ENCODE results near the gene UVRAG.

DNA sequence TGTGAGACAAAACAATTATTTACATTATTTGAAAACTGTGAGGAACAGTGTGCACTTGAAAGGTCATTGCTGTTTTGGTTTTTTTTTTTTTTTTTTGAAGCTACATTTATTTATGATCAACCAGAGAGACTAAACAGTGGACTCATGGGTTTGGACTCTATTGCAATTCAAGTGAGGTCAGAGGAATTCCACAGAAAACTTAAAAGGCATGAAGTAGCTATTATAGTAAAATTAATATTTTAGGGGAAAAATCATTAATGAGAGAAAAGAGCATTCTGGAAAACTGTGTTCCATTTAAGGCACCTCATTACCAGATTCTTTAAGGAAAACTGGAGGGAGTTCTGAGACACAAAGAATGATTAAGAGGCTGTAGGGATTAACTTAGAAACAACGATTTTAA is 288.4 kb downstream of the UVRAG start:
- TF ChIP-seq, protein P1, sequence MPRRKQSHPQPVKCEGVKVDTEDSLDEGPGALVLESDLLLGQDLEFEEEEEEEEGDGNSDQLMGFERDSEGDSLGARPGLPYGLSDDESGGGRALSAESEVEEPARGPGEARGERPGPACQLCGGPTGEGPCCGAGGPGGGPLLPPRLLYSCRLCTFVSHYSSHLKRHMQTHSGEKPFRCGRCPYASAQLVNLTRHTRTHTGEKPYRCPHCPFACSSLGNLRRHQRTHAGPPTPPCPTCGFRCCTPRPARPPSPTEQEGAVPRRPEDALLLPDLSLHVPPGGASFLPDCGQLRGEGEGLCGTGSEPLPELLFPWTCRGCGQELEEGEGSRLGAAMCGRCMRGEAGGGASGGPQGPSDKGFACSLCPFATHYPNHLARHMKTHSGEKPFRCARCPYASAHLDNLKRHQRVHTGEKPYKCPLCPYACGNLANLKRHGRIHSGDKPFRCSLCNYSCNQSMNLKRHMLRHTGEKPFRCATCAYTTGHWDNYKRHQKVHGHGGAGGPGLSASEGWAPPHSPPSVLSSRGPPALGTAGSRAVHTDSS (CRISPR knock-in tag; conservative IDR thresholded peaks at IDR 0.05) = no peak
- TF ChIP-seq HNF1A (IDR thresholded peaks at IDR 0.05; ENCODE audit: low read depth) (no peak), HNF1A (CRISPR knock-in tag; IDR thresholded peaks at IDR 0.05; ENCODE audit: borderline replicate concordance) (no peak), CTCF (CRISPR knock-in tag; IDR thresholded peaks at IDR 0.05) (no peak), KDM4B (CRISPR knock-in tag; IDR thresholded peaks at IDR 0.05) (no peak), EP300 (IDR thresholded peaks at IDR 0.05; ENCODE audit: low read depth in 2 of 2, low read length in 2 of 2) (no peak), EP300 (CRISPR knock-in tag; IDR thresholded peaks at IDR 0.05; ENCODE audit: borderline replicate concordance) (no peak), KLF15 (CRISPR knock-in tag; IDR thresholded peaks at IDR 0.05; ENCODE audit: borderline replicate concordance) (no peak), HBP1 (CRISPR knock-in tag; IDR thresholded peaks at IDR 0.05; ENCODE audit: low read depth) (no peak), KAT8 (CRISPR knock-in tag; IDR thresholded peaks at IDR 0.05) (no peak)
- TF ChIP-seq, protein P2, sequence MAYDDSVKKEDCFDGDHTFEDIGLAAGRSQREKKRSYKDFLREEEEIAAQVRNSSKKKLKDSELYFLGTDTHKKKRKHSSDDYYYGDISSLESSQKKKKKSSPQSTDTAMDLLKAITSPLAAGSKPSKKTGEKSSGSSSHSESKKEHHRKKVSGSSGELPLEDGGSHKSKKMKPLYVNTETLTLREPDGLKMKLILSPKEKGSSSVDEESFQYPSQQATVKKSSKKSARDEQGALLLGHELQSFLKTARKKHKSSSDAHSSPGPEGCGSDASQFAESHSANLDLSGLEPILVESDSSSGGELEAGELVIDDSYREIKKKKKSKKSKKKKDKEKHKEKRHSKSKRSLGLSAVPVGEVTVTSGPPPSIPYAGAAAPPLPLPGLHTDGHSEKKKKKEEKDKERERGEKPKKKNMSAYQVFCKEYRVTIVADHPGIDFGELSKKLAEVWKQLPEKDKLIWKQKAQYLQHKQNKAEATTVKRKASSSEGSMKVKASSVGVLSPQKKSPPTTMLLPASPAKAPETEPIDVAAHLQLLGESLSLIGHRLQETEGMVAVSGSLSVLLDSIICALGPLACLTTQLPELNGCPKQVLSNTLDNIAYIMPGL (CRISPR knock-in tag; IDR thresholded peaks at IDR 0.05; ENCODE audit: borderline replicate concordance in 1 of 2, low read depth in 1 of 2) = no peak

Measured in HepG2 (cell line).